ENCODE measurements around the gene TM9SF2.

- TF ChIP-seq CTCF (conservative IDR thresholded peaks at IDR 0.05 in 1 of 2, IDR thresholded peaks at IDR 0.05 in 1 of 2; ENCODE audit: extremely low read depth in 1 of 2, insufficient read depth in 1 of 2, low read depth in 1 of 2, low read length in 2 of 2) (no peak), EZH2 (IDR thresholded peaks at IDR 0.05; ENCODE audit: borderline replicate concordance, low read length) (no peak)
These were observed 461 bp upstream of the TM9SF2 start for GRCh38 chr13:99500839-99501183.

Data from mammary epithelial cell (primary cell).